Effector memory CD8-positive, alpha-beta T cell (primary cell): ENCODE results near the gene BUB1.
"Not testable (repeated sequence)": the region's sequence is repeated elsewhere in the genome, so short reads cannot be mapped to it uniquely, and the experiment has no call there.

Experiments
- ATAC-seq: fragments of 150-1000 bp; cut with Tn5 transposase; replicated peaks from 2 replicates; pipeline ENCODE4 v1.10.0; 2021; ENCODE audit warnings: mild to moderate bottlenecking, moderate library complexity
- DNase-seq, 3 experiments: peaks; one replicate each; pipeline ENCODE4 v3.0.0; 2021
- H3K27ac Mint-ChIP-seq, 2 donors: one replicate each; pipeline ENCODE4 v1.8.0; 2022; ENCODE audit warnings: mild to moderate bottlenecking in 2 of 2, mixed read lengths in 2 of 2, moderate library complexity in 2 of 2
- H3K27me3 Mint-ChIP-seq, 2 donors: one replicate each; pipeline ENCODE4 v1.8.0; 2022; ENCODE audit warnings: mixed read lengths in 2 of 2
- H3K36me3 Mint-ChIP-seq: one replicate; pipeline ENCODE4 v1.8.0; 2022; ENCODE audit warnings: mild to moderate bottlenecking, moderate library complexity, mixed read lengths; ENCODE audit not compliant: insufficient read depth
- H3K4me1 Mint-ChIP-seq, 2 donors: one replicate each; pipeline ENCODE4 v1.8.0; 2022; ENCODE audit warnings: low read depth in 2 of 2, mixed read lengths in 2 of 2
- H3K4me3 Mint-ChIP-seq, 2 donors: one replicate each; pipeline ENCODE4 v1.8.0; 2022; ENCODE audit warnings: mild to moderate bottlenecking in 2 of 2, mixed read lengths in 2 of 2, moderate library complexity in 2 of 2
- H3K9me3 Mint-ChIP-seq, 2 donors: one replicate each; pipeline ENCODE4 v1.8.0; 2022; ENCODE audit warnings: mixed read lengths in 2 of 2

Gene BUB1

DNA sequence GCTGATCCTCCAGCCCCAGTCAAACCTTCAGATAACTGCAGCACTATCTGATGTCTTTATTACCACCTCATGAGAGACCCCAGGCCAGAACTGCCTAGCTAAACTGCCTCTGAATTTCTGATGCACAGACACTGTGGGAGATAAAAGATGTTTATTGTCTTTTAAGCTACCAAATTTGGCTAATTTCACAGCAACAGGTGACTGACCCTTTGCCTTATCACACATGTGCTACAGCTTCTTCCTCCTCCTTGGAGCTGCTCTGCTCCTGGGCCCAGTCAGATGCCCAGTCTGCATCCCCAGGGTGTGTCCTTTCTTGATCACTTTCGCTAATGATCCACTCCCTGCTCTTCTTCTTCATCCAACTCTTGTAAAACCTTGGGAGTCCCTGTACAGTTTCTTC is 34.9 kb upstream of the BUB1 start:
- DNase-seq (no peak), ATAC-seq (no peak)
- H3K4me3 Mint-ChIP-seq, result no peak overlapping the region
- no peaks in the 10 kb centered on the region for H3K36me3 Mint-ChIP-seq
- peaks cover 61 to 62% of the 10 kb centered on the region in 2 donors for H3K27me3 Mint-ChIP-seq
- no peaks in the 10 kb centered on the region for H3K4me1 Mint-ChIP-seq
- H3K27ac Mint-ChIP-seq, result no peak overlapping the region
- H3K9me3 Mint-ChIP-seq, result no peaks in the 10 kb centered on the region

DNA sequence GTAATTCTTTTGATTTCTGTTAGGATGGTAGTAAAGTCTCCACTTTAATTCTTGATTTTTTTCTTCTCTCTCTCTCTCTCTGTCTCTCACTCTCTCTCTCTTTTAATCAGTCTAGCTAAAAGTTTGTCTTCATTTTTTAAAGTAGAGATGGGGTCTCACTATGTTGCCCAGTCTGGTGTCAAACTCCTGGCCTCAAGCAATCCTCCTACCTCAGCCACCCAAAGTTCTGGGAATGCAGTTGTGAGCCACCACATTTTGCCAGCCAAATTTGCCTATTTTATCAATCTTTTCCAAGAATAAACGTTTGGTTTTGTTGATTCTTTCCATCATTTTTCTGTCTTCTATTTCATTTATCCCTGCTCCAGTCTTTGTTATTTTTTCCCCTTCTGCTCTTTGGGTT is 30.6 kb upstream of the BUB1 start:
- ATAC-seq (no peak), DNase-seq (no peak)
- peaks cover 35 to 52% of the 10 kb centered on the region in 2 donors for H3K27me3 Mint-ChIP-seq
- no peaks in the 10 kb centered on the region for H3K4me1 Mint-ChIP-seq
- no peaks in the 10 kb centered on the region for H3K36me3 Mint-ChIP-seq
- H3K9me3 Mint-ChIP-seq, result no peaks in the 10 kb centered on the region
- no peak overlapping the region for H3K4me3 Mint-ChIP-seq
- H3K27ac Mint-ChIP-seq, result no peak overlapping the region

DNA sequence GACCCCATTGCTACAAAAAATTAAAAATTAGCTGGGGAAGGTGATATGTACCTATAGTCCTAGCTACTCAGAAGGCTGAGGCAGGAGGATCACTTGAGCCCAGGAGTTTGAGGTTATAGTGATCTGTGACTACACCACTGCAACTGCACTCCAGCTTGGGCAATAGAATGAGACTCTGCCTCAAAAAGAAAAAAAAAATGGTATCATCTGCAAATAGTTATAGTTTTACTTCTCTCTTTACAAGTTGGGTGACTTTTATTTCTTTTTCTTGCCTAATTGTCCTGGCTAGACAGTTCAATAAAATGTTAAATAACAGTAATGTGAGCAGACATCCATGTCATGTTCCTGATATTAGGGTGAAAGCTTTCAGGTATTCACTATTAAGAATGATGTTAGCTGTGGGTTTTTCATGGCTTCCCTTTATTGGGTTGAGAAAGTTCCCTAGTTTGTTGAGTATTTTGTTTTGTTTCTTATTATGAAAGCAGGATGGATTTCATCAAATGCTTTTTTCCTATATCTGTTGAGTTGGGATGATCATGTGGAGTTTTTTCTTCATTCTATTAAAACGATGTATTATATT is 29.6 kb upstream of the BUB1 start:
- Mint-ChIP-seq H3K27me3 (peaks cover 33 to 44% of the 10 kb centered on the region in 2 donors), H3K9me3 (no peaks in the 10 kb centered on the region)

DNA sequence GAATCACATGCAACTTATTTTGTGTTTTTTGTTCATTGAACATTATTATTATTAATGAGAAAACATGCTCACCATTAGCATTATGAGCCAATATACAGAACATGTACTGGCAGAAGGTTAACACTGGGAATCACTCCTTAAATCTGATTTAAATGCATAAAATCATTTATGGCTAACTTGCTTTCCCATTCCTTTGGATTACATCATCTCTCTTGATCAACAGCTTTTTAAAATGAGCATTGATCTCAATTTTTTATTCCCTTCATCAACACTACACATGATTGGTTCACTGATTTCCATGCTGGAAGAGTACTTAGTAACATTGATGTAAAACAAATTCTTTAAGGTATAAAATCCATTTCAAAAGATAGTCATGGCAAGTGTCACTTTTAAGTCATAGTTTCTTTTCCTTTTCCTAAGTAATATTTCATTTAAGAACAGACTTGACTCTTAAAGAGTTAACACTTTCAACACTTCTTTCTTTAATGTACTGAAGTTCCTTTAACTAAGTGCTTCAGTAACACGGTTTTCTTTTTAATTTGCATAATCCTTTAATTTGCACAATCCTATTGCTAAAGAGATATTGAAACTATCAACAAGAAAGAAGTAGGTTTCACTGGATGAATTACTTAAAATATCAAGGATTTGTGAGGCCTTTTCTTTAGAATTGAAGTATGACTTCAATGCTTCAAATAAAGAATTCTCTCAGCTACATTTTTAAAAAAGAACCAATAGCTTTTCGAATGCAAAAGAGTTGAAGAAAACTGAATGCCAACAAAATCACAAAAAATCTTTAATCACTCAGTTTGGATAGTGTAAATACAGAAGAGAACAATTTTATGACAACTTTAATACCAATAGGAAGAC is 24.9 kb upstream of the BUB1 start:
- Mint-ChIP-seq H3K27me3 (peaks cover 11 to 14% of the 10 kb centered on the region in 2 donors), H3K4me3 (no peak overlapping the region), H3K36me3 (no peaks in the 10 kb centered on the region), H3K27ac (no peak overlapping the region), H3K4me1 (no peaks in the 10 kb centered on the region), H3K9me3 (no peaks in the 10 kb centered on the region)
- no peak for ATAC-seq
- no peak for DNase-seq

More for the DNA sequence above, 29.6 kb upstream of the BUB1 start:
- ATAC-seq (no peak), DNase-seq (no peak)
- Mint-ChIP-seq H3K36me3 (no peaks in the 10 kb centered on the region), H3K4me1 (no peaks in the 10 kb centered on the region), H3K27ac (no peak overlapping the region), H3K4me3 (no peak overlapping the region)

DNA sequence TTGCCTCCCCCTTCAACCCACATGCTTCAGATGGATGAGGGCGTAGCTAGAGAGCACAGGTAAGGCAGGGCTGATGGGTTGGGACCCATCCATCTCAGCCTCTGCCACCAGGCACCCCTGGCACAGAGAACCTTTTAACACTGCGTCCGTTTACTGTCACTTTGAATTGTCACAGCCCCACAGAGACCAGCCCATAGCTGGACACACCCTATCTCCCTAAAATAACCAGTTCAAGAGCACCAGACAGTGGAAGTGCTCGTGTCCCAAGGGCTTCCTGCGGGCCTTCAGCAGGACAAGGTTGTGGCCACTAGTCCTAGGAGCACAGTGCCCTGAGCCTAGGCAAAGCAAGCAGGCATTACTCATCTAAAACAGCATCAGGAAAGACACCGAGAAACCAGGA is 20.4 kb upstream of the BUB1 start:
- ATAC-seq, H3K4me3 Mint-ChIP-seq, DNase-seq, H3K9me3 Mint-ChIP-seq, H3K36me3 Mint-ChIP-seq, H3K4me1 Mint-ChIP-seq, H3K27ac Mint-ChIP-seq: not testable (repeated sequence)
- H3K27me3 Mint-ChIP-seq, result peaks cover 9 to 19% of the 10 kb centered on the region in 2 donors

DNA sequence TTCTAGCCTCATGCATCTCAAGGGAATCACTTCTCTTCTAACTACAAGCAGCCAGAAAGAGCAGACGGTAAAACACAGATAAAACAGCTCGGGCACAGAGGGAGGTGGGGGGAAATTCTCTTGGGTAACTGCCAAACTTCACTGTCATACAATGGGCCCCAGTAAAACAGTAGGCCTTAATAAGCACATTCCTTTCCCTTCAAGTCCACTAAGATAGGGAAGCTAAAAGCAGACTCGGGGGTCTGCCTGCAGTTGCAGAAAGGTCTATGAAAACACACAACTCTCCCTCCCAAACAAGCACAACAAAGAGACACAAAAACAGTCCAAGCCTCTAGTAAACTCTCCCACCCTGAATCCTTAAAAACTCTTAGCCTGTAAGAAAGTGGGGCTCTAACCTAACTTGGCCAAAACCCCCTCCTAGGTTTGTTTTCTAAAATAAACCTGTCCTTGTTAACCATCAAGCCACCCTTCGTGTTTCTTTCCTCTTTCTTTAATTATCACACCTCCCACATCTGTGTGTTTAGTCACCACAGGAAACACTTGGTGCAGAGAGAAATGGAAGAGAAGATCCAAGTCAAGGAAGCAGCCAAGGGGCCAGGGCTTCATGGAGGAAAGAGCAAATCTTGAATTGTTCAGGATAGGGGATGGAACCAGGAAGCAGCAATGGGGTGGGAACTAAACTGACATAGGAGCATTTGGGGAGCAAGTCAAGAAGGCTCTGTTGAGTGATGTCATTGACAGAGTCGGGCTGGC is 17.5 kb upstream of the BUB1 start:
- H3K36me3 Mint-ChIP-seq, H3K9me3 Mint-ChIP-seq, H3K4me3 Mint-ChIP-seq, H3K27ac Mint-ChIP-seq, DNase-seq, ATAC-seq, H3K4me1 Mint-ChIP-seq: not testable (repeated sequence)
- peaks cover 22 to 38% of the 10 kb centered on the region in 2 donors for H3K27me3 Mint-ChIP-seq

DNA sequence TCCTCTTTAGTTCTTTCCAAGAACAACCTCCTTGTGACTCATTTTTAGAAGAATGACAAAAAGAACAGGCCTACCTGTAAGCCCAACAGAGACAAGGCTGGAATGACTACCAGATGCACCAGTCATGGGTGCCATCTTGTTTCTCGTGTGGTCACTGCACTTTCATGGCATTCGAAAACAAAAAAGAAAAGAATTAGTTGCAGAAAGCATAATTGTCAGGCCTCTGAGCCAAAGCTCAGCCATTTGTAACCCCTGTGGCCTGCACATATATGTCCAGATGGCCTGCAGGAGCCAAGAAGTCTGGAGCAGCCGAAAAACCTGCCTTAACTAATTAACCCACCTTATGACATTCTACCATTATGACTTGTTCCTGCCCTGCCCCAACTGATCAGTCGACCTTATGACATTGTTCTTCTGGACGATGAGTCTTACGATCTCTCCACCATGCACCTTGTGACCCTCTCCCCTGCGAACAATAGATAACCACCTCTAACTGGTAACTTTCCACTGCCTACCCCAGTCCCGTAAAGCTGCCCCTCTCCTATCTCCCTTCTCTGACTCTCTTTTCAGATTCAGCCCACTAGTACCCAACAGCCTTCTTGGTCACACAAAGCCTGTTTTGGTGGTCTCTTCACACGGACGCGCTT is 13.9 kb upstream of the BUB1 start:
- Mint-ChIP-seq H3K27ac (no peak overlapping the region), H3K4me1 (no peaks in the 10 kb centered on the region), H3K9me3 (peaks cover 4 to 6% of the 10 kb centered on the region in 2 donors), H3K4me3 (no peak overlapping the region), H3K27me3 (peaks cover 31 to 44% of the 10 kb centered on the region in 2 donors), H3K36me3 (no peaks in the 10 kb centered on the region)
- no peak for ATAC-seq
- no peak for DNase-seq

DNA sequence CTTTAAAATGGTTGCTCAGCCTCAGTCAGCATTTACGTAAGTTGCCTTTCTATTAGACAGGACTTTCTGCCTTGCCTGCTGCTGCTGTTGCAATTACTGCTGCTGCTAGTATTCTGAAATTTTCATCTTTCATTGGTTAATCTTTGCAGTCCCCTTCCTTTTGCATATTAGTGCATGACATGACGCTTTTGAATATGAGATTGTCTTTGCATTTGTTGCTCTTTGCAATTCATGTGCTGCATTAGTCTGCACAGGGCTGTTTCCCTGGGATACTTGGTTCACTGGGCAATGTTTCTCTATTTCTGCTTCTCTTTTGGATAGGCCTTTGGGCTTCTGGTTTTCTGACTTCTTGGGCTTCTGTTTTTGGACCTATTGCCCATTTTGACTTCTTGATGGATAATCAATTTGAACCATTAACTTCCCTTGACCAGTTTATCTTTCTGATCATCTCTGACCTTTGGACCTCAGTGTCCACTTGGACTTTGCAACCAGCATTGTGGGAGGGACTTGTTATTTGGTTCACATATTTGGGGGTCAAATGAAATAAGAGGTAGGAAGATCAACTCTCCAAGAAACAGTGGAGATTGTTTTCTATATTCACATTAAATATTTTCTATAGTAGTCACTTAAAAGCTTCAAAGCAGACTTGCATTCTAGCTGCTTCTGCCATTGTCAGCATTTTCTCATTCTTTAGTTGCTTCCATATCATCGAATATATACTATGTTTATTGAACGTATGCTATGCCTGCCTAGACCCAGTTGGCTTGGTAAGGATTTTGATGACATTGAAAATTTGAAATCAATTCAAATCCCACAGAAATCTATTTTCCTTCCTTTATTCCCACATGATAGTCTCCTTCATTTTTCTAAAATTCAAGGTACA is 12.5 kb upstream of the BUB1 start:
- H3K4me1 Mint-ChIP-seq, result no peaks in the 10 kb centered on the region
- DNase-seq, result no peak
- peaks cover 31 to 43% of the 10 kb centered on the region in 2 donors for H3K27me3 Mint-ChIP-seq
- no peaks in the 10 kb centered on the region for H3K36me3 Mint-ChIP-seq
- ATAC-seq, result no peak
- H3K4me3 Mint-ChIP-seq, result no peak overlapping the region
- H3K9me3 Mint-ChIP-seq, result peaks cover 4 to 6% of the 10 kb centered on the region in 2 donors
- no peak overlapping the region for H3K27ac Mint-ChIP-seq

DNA sequence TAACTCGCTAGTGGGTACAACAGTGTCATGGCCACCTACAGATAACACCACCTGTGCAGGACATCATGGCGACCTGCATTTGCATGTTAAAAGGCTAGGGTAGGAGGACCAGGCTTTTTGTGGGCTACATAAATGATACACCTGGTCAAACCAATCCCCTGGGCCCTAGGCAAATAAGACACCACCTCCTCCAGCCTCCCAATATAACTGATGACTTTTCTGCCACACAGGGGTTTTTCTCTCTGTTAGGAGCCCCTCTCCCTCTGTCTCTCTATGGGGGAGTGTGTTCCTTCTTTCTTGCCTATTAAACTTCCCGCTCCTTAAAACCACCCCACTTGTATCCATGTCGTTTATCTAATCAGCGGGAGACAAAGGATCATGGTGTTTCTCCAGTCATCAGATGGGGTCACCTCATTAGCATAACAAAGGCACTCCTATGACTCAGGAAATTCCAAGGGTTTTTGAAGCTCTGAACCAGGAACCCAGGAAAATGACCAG is 10.8 kb upstream of the BUB1 start:
- no peak overlapping the region for H3K4me3 Mint-ChIP-seq
- no peaks in the 10 kb centered on the region for H3K36me3 Mint-ChIP-seq
- DNase-seq (no peak), ATAC-seq (no peak)
- no peak overlapping the region for H3K27ac Mint-ChIP-seq
- no peaks in the 10 kb centered on the region for H3K4me1 Mint-ChIP-seq
- peaks cover 22 to 34% of the 10 kb centered on the region in 2 donors for H3K27me3 Mint-ChIP-seq
- H3K9me3 Mint-ChIP-seq, result peaks cover 4 to 6% of the 10 kb centered on the region in 2 donors

DNA sequence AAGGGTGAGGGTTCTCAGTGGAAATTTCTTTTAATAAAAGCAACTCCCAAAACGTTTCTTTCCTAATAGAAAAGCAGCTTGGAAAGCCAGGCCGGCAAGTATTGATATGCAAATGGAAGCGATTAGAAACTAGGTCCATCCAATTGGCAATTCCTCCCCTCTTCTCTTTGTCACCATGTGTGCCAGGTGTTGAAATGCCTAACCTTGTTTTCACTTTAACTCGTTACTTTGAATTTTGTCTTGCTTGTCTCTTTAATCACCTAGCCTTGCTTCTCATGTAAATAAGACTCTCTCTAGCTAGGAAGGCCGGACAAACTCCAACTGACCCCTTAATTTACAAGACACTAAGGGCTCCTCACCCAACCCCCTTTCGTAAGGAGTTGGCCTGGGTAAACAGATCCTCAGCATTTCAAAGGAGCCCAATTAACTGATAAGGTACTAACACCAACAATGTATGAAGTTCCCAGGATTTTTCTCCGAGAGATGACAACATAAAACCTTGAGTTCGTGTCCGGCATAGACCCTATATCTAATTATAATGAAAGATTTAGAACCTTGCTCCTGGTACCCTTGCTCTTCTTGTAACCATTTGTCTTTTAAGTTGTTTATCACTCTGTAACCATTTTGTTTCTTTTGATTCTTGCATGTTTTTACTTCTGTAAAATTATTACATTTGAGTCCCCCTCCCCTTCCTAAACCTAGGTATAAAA is 10.1 kb upstream of the BUB1 start:
- ATAC-seq, H3K4me1 Mint-ChIP-seq, DNase-seq, H3K4me3 Mint-ChIP-seq, H3K27ac Mint-ChIP-seq, H3K36me3 Mint-ChIP-seq, H3K9me3 Mint-ChIP-seq: not testable (repeated sequence)
- peaks cover 22 to 34% of the 10 kb centered on the region in 2 donors for H3K27me3 Mint-ChIP-seq

DNA sequence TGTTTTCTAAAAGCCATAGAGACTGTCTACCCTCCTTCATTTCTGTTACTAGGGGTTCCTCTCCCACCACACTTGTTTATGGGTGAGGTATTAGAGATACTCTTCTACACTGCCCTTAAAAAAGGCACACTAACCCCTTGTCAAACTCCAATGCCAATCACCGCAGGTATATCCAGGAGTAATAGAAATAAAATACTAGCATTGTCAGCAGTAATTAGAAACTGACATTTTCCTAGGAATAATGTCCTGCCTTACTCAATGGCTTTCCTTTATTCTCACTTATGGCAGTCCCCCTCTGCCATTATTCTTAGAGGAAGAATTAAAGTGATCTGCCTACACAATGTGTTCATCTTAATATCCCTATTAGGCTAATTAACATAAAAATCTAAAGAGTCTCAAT is 5.0 kb upstream of the BUB1 start:
- Mint-ChIP-seq H3K4me3 (no peak overlapping the region), H3K36me3 (peaks cover 8% of the 10 kb centered on the region), H3K9me3 (peaks cover 0 to 1% of the 10 kb centered on the region in 2 donors), H3K27ac (no peak overlapping the region), H3K4me1 (peaks cover 10 to 11% of the 10 kb centered on the region in 2 donors), H3K27me3 (no peaks in the 10 kb centered on the region)
- ATAC-seq (no peak), DNase-seq (no peak)

DNA sequence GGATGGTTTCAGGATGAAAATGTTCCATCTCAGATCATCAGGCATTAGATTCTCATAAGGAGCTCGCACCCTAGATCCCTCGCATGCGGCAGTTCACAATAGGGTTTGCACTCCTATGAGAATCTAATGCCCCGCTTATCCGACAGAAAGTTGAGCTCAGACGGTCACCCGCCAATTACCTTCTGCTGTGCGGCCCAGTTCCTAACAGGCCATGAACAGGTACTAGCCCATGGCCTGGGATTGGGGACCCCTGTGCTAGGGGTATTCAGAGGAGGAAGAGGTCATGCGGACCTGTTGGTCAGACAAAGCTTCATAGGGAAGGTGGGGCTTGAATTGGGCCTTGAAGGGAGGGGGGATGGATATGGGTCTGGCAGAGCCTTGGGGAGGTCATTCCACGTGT is 4.4 kb upstream of the BUB1 start:
- Mint-ChIP-seq H3K36me3 (peaks cover 14% of the 10 kb centered on the region), H3K9me3 (no peaks in the 10 kb centered on the region), H3K27ac (no peak overlapping the region), H3K27me3 (no peaks in the 10 kb centered on the region), H3K4me1 (peaks cover 13% of the 10 kb centered on the region in 2 donors), H3K4me3 (no peak overlapping the region)
- ATAC-seq, result no peak
- no peak for DNase-seq
